A549 (cell line): Measurements from ENCODE around the gene CMIP. TPM values are rescaled to one million over a fixed set of nuclear protein-coding genes. Genes with fewer than 3 reads are reported as not detected.

Source experiments
- ATAC-seq, 2 experiments: fragments of 200-7000 bp in 1 of 2; fragments of >200 bp in 1 of 2; cut with Nextera tagmentation in 1 of 2; cut with Tn5 transposase in 1 of 2; 3 replicates each; pipeline versions ENCODE4 v1.8.0 to v1.9.1; 2018 to 2020; ENCODE audit warnings: mild to moderate bottlenecking in 1 of 2, moderate library complexity in 1 of 2
- CTCF ChIA-PET: fragments of 300-600 bp; sonication (Branson Sonifier 250); formaldehyde crosslinking; extraction: SDS; loops from one replicate; lab custom pipeline; 2021; ENCODE audit warnings: antibody characterized with exemption, inconsistent platforms; lab: Yijun Ruan, JAX
- POLR2A ChIA-PET: fragments of 350-600 bp; formaldehyde crosslinking; extraction: SDS; loops from one replicate; lab custom pipeline; 2021; ENCODE audit warnings: antibody characterized with exemption, inconsistent platforms; lab: Yijun Ruan, JAX
- DNase-seq, 2 experiments: peaks; one replicate each; pipeline versions ENCODE4 v3.0.0 to v3.0.0-alpha.2; 2011 to 2016; ENCODE audit warnings: low read depth in 1 of 2, low spot score in 1 of 2
- FAIRE-seq: peaks from 2 replicates; lab custom pipeline; 2011; peaks lifted over from hg19 to GRCh38; lab: Jason Lieb, UNC
- H3K27ac ChIP-seq, 2 experiments: fragments of >200 bp; sonication (Bioruptor Twin); formaldehyde crosslinking; 3 replicates each; pipeline ENCODE4 v1.5.1; 2016 to 2017
- H3K4me1 ChIP-seq: fragments of >200 bp; sonication (Bioruptor Twin); formaldehyde crosslinking; 3 replicates; pipeline ENCODE4 v1.6.1; 2016
- H3K4me2 ChIP-seq: fragments of >200 bp; sonication (Bioruptor Twin); formaldehyde crosslinking; 3 replicates; pipeline ENCODE4 v1.6.1; 2016
- H3K4me3 ChIP-seq: fragments of >200 bp; sonication (Bioruptor Twin); formaldehyde crosslinking; 3 replicates; pipeline ENCODE4 v1.5.1; 2016
- H3K9me3 ChIP-seq: fragments of >200 bp; sonication (Bioruptor Twin); formaldehyde crosslinking; 3 replicates; pipeline ENCODE4 v1.6.1; 2016
- BHLHE40 ChIP-seq: IDR thresholded peaks from 2 replicates; pipeline ENCODE4 v1.6.1; 2012; ENCODE audit warnings: low read depth, low read length, inconsistent platforms
- CBX8 ChIP-seq: fragments of 200-600 bp; sonication (generic); IDR thresholded peaks from 2 replicates; pipeline ENCODE4 v1.6.1; 2016
- CHD2 ChIP-seq: fragments of 150-350 bp; IDR thresholded peaks from 2 replicates; pipeline ENCODE4 v1.6.1; 2014; ENCODE audit warnings: low read length; ENCODE audit not compliant: partially characterized antibody
- CHD4 ChIP-seq: fragments of 200-600 bp; sonication (generic); IDR thresholded peaks from 2 replicates; pipeline ENCODE4 v1.6.1; 2016; ENCODE audit warnings: antibody characterized with exemption, mild to moderate bottlenecking, borderline replicate concordance
- EP300 ChIP-seq, 2 experiments: fragments of >200 bp; sonication (Bioruptor Twin); formaldehyde crosslinking; IDR thresholded peaks; 2 replicates in 1 of 2; 3 replicates in 1 of 2; pipeline ENCODE4 v1.6.1; 2016 to 2017
- FOSL2 ChIP-seq, 2 experiments: fragments of 450-650 bp in 1 of 2; fragments of >200 bp in 1 of 2; sonication (Bioruptor Twin) in 1 of 2; formaldehyde crosslinking; IDR thresholded peaks; 2 replicates each; pipeline versions ENCODE4 v1.5.0 to v1.6.1; 2016 to 2020; ENCODE audit warnings: mild to moderate bottlenecking in 1 of 2, moderate library complexity in 1 of 2
- HDAC2 ChIP-seq: fragments of 200-600 bp; sonication (generic); IDR thresholded peaks from 2 replicates; pipeline ENCODE4 v1.6.1; 2016
- HEYL ChIP-seq: fragments of 250-450 bp; sonication (Bioruptor Pico); IDR thresholded peaks from 2 replicates; pipeline ENCODE4 v1.8.0; 2021; ENCODE audit warnings: mild to moderate bottlenecking, moderate library complexity
- HOXB5 ChIP-seq: fragments of 250-450 bp; sonication (Bioruptor Pico); IDR thresholded peaks from 2 replicates; pipeline ENCODE4 v1.5.0; 2020; ENCODE audit warnings: mild to moderate bottlenecking, moderate library complexity
- KDM5A ChIP-seq: fragments of 200-600 bp; sonication (generic); IDR thresholded peaks from 2 replicates; pipeline ENCODE4 v1.6.1; 2016; ENCODE audit warnings: antibody characterized with exemption, mild to moderate bottlenecking
- MAFK ChIP-seq: fragments of 450-650 bp; IDR thresholded peaks from 2 replicates; pipeline ENCODE4 v1.6.1; 2014; ENCODE audit not compliant: partially characterized antibody
- NFE2L2 ChIP-seq: fragments of 150-350 bp; conservative IDR thresholded peaks from 2 replicates; pipeline ENCODE4 v1.6.1; 2014; ENCODE audit warnings: low read length
- NPAS2 ChIP-seq: fragments of 250-450 bp; sonication (Bioruptor Pico); IDR thresholded peaks from 2 replicates; pipeline ENCODE4 v1.8.0; 2022; ENCODE audit warnings: mild to moderate bottlenecking, moderate library complexity, borderline replicate concordance
- RAD21 ChIP-seq, 2 experiments: fragments of >200 bp in 1 of 2; sonication (Bioruptor Twin) in 1 of 2; formaldehyde crosslinking in 1 of 2; IDR thresholded peaks in 1 of 2; conservative IDR thresholded peaks in 1 of 2; 2 replicates in 1 of 2; 3 replicates in 1 of 2; pipeline ENCODE4 v1.6.1; 2012 to 2018; ENCODE audit warnings: inconsistent platforms in 1 of 2
- RFX5 ChIP-seq: fragments of 450-650 bp; IDR thresholded peaks from 2 replicates; pipeline ENCODE4 v1.7.1; 2014; ENCODE audit warnings: antibody characterized with exemption, mild to moderate bottlenecking, moderate library complexity
- RNF2 ChIP-seq: fragments of 200-600 bp; sonication (generic); IDR thresholded peaks from 2 replicates; pipeline ENCODE4 v1.6.1; 2016; ENCODE audit warnings: low read depth, mild to moderate bottlenecking, antibody characterized with exemption, moderate library complexity, borderline replicate concordance
- SMC3 ChIP-seq: fragments of >200 bp; sonication (Bioruptor Twin); formaldehyde crosslinking; IDR thresholded peaks from 3 replicates; pipeline ENCODE4 v1.6.1; 2018; ENCODE audit warnings: inconsistent platforms
- SREBF2 ChIP-seq: fragments of 450-650 bp; IDR thresholded peaks from 2 replicates; pipeline ENCODE4 v1.6.1; 2014; ENCODE audit warnings: mild to moderate bottlenecking, moderate library complexity
- ZSCAN20 ChIP-seq: fragments of 250-450 bp; sonication (Bioruptor Pico); IDR thresholded peaks from 2 replicates; pipeline ENCODE4 v1.8.0; 2022; ENCODE audit warnings: mild to moderate bottlenecking, moderate library complexity
- WGBS: methylation state at CpG from one replicate; pipeline ENCODE4 v1.1.6; 2017; ENCODE audit errors: missing lambda C conversion rate; 5-methylcytosine and 5-hydroxymethylcytosine counted together
- polyA plus RNA-seq, 4 experiments: library from polyadenylated mRNA; depleted of rRNA in 3 of 4; stranded (reverse); fragments of >200 nt; fragmentation: RNase III in 1 of 4; extraction: RNeasy Plus Mini Kit Qiagen cat#74134 plus additional on column Dnase treatment in 1 of 4; gene quantifications; 2 replicates in 3 of 4; 3 replicates in 1 of 4; pipeline ENCODE4 v1.2.3, GENCODE V29; 2011 to 2017
- TF ChIP-seq, protein P1 (sequence below): fragments of >200 bp; sonication (Bioruptor Twin); formaldehyde crosslinking; IDR thresholded peaks from 3 replicates; pipeline ENCODE4 v1.5.1; 2016
- TF ChIP-seq, protein P2 (sequence below): fragments of 200-600 bp; sonication (generic); IDR thresholded peaks from 2 replicates; pipeline ENCODE4 v1.6.1; 2016; ENCODE audit warnings: antibody characterized with exemption, mild to moderate bottlenecking, moderate library complexity
- TF ChIP-seq, protein P3 (sequence below): fragments of >200 bp; sonication (Bioruptor Twin); formaldehyde crosslinking; IDR thresholded peaks from 2 replicates; pipeline ENCODE4 v1.6.1; 2016

CMIP gene
- polyA plus RNA-seq, 2 of the 4 experiments (the other 2 are of a cell fraction), result 21.6 to 125 TPM

GRCh38 chr16:81586977-81587625 lies 142.5 kb downstream of the CMIP start:
- Histone ChIP-seq H3K4me2 (peak overlapping the region; percentile 80; the same call in 2 of the 3 replicates), H3K9me3 (no peaks in the 10 kb centered on the region), H3K4me3 (no peak overlapping the region), H3K27ac (peak overlapping the region; percentile 91 to 92; a peak in 5 of 6 replicates), H3K4me1 (peaks cover 66% of the 10 kb centered on the region)
- WGBS, result 80% methylated on average over 11 of the region's 11 CpGs
- ATAC-seq (no peak), FAIRE-seq (no peak), DNase-seq (no peak)
- CTCF ChIA-PET, result interaction anchor here (1.3 to 3.0 kb wide), 2 partner anchors 11 to 32 kb away, joined by 4 to 13 read pairs; no protein-coding TSS in a partner anchor
- TF ChIP-seq SREBF2 (no peak), HEYL (no peak), RNF2 (no peak), RFX5 (no peak), SMC3 (no peak), EP300 (IDR thresholded peaks at IDR 0.05) (no peak), FOSL2 (IDR thresholded peaks at IDR 0.05) (no peak), FOSL2 (CRISPR knock-in tag; IDR thresholded peaks at IDR 0.05) (no peak), RAD21 (conservative IDR thresholded peaks at IDR 0.05 in 1 of 2, IDR thresholded peaks at IDR 0.05 in 1 of 2) (no peak), NPAS2 (CRISPR knock-in tag) (no peak), HOXB5 (CRISPR knock-in tag) (no peak), HDAC2 (no peak), CHD4 (no peak)
- TF ChIP-seq, protein P1, sequence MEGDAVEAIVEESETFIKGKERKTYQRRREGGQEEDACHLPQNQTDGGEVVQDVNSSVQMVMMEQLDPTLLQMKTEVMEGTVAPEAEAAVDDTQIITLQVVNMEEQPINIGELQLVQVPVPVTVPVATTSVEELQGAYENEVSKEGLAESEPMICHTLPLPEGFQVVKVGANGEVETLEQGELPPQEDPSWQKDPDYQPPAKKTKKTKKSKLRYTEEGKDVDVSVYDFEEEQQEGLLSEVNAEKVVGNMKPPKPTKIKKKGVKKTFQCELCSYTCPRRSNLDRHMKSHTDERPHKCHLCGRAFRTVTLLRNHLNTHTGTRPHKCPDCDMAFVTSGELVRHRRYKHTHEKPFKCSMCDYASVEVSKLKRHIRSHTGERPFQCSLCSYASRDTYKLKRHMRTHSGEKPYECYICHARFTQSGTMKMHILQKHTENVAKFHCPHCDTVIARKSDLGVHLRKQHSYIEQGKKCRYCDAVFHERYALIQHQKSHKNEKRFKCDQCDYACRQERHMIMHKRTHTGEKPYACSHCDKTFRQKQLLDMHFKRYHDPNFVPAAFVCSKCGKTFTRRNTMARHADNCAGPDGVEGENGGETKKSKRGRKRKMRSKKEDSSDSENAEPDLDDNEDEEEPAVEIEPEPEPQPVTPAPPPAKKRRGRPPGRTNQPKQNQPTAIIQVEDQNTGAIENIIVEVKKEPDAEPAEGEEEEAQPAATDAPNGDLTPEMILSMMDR, result no peak
- POLR2A ChIA-PET, result interaction anchor here (0.8 kb wide), 1 partner anchor 19 kb away, joined by 4 read pairs; no protein-coding TSS in a partner anchor

DNA sequence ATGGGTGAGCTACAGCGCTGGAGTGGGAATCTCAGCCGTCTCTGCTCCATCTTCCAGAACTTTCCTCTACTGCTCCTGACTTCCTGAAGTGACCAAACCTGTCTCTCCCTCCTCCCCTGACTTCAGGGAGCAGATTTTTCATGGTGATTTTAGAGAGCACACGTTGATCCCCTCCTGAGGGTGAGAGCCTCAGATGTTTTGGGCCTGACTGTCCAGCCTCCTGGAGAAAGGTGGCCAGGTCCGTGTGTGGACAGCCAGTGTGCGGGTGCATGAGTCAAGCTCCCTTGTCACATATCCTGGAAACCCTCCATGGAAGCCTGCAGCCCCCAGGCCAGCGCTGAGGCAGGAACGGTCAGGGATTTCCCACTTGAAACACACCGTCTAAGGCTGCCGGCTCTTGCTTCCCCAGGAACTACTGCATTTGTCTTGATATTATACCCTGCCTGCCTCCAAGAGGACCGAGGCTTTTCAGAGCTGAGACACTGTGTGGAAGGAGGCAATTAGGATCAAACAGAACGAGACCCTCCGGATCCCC lies 143.1 kb downstream of the CMIP start:
- no peak for ATAC-seq
- Histone ChIP-seq H3K4me3 (no peak overlapping the region), H3K27ac (peak overlapping the region; percentile 91 to 92; a peak in 5 of 6 replicates), H3K4me2 (no peak overlapping the region), H3K9me3 (no peaks in the 10 kb centered on the region), H3K4me1 (peaks cover 65% of the 10 kb centered on the region)
- FAIRE-seq, result no peak
- ChIA-PET POLR2A (interaction anchor here (0.8 kb wide), 1 partner anchor 20 kb away, joined by 4 read pairs; no protein-coding TSS in a partner anchor), CTCF (interaction anchor here (1.3 to 3.0 kb wide), 2 partner anchors 10 to 31 kb away, joined by 4 to 13 read pairs; no protein-coding TSS in a partner anchor)
- DNase-seq, result no peak
- TF ChIP-seq KDM5A (no peak), HOXB5 (CRISPR knock-in tag) (no peak), MAFK (no peak), ZSCAN20 (CRISPR knock-in tag) (no peak), CBX8 (no peak), CHD2 (no peak), CHD4 (no peak), HDAC2 (no peak), NFE2L2 (no peak), HEYL (no peak), BHLHE40 (no peak), NPAS2 (CRISPR knock-in tag) (no peak)
- TF ChIP-seq, protein P2, sequence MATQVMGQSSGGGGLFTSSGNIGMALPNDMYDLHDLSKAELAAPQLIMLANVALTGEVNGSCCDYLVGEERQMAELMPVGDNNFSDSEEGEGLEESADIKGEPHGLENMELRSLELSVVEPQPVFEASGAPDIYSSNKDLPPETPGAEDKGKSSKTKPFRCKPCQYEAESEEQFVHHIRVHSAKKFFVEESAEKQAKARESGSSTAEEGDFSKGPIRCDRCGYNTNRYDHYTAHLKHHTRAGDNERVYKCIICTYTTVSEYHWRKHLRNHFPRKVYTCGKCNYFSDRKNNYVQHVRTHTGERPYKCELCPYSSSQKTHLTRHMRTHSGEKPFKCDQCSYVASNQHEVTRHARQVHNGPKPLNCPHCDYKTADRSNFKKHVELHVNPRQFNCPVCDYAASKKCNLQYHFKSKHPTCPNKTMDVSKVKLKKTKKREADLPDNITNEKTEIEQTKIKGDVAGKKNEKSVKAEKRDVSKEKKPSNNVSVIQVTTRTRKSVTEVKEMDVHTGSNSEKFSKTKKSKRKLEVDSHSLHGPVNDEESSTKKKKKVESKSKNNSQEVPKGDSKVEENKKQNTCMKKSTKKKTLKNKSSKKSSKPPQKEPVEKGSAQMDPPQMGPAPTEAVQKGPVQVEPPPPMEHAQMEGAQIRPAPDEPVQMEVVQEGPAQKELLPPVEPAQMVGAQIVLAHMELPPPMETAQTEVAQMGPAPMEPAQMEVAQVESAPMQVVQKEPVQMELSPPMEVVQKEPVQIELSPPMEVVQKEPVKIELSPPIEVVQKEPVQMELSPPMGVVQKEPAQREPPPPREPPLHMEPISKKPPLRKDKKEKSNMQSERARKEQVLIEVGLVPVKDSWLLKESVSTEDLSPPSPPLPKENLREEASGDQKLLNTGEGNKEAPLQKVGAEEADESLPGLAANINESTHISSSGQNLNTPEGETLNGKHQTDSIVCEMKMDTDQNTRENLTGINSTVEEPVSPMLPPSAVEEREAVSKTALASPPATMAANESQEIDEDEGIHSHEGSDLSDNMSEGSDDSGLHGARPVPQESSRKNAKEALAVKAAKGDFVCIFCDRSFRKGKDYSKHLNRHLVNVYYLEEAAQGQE, result no peak
- TF ChIP-seq, protein P3, sequence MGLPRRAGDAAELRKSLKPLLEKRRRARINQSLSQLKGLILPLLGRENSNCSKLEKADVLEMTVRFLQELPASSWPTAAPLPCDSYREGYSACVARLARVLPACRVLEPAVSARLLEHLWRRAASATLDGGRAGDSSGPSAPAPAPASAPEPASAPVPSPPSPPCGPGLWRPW, result no peak
- WGBS, result 85% methylated on average over 12 of the region's 12 CpGs
